Uterus (tissue), 4 donors: Measurements from ENCODE around the gene DDX21. TPM values are rescaled to one million over a fixed set of nuclear protein-coding genes. Genes with fewer than 3 reads are reported as not detected.
A peak's percentile ranks its signal among the peaks of the same experiment; 100 is the strongest.
"Not testable (repeated sequence)": the region's sequence is repeated elsewhere in the genome, so short reads cannot be mapped to it uniquely, and the experiment has no call there.

Source experiments
- DNase-seq, 2 donors: peaks; one replicate each; pipeline ENCODE4 v3.0.0-alpha.2; 2019 to 2020
- H3K27ac ChIP-seq, 2 donors: fragments of 200-600 bp; sonication (generic); 1 replicate in 1 of 2; 2 replicates in 1 of 2; pipeline ENCODE4 v1.5.1; 2016 to 2018
- H3K27me3 ChIP-seq, 2 donors: fragments of 200-600 bp; sonication (generic); one replicate each; pipeline ENCODE4 v1.5.1; 2018 to 2019; ENCODE audit warnings: control low read depth in 1 of 2
- H3K36me3 ChIP-seq, 2 donors: fragments of 200-600 bp; sonication (generic); one replicate each; pipeline ENCODE4 v1.5.1; 2019; ENCODE audit warnings: control low read depth in 1 of 2
- H3K4me1 ChIP-seq, 2 donors: fragments of 200-600 bp; sonication (generic); one replicate each; pipeline ENCODE4 v1.5.1; 2018 to 2019; ENCODE audit warnings: control low read depth in 1 of 2
- H3K4me3 ChIP-seq, 2 donors: fragments of 200-600 bp; sonication (generic); 1 replicate in 1 of 2; 2 replicates in 1 of 2; pipeline ENCODE4 v1.5.1; 2018 to 2019; ENCODE audit warnings: mild to moderate bottlenecking in 1 of 2
- H3K9me3 ChIP-seq, 2 donors: fragments of 200-600 bp; sonication (generic); one replicate each; pipeline ENCODE4 v1.5.1; 2019; ENCODE audit warnings: control low read depth in 1 of 2
- POLR2A ChIP-seq, 2 donors: fragments of 450-650 bp; IDR thresholded peaks; one replicate each; pipeline ENCODE4 v1.6.1; 2016; ENCODE audit warnings: antibody characterized with exemption in 2 of 2, mild to moderate bottlenecking in 1 of 2, moderate library complexity in 1 of 2
- intact Hi-C: fragments of 100-400 bp; cut with DNase I; formaldehyde crosslinking; loops from one replicate; pipeline ENCODE4 v1.15.1; 2023; ENCODE audit warnings: low total_unique reads
- total RNA-seq, 4 donors: library from RNA; depleted of rRNA in 3 of 4; stranded (reverse); fragments of >200 nt in 3 of 4; gene quantifications; one replicate each; pipeline versions ENCODE4 v1.1.0 to v1.2.4, GENCODE V29; 2014 to 2023
- TF ChIP-seq, protein P1 (sequence below), 4 experiments: fragments of 200-600 bp in 2 of 4; fragments of 450-650 bp in 2 of 4; sonication (generic) in 2 of 4; IDR thresholded peaks; one replicate each; pipeline ENCODE4 v1.5.1; 2016 to 2019; ENCODE audit warnings: antibody characterized with exemption in 4 of 4, mild to moderate bottlenecking in 2 of 4, moderate library complexity in 1 of 4
- donor health status: DM: yes; HTN: yes; CAD: no.

Gene DDX21
- 10 to 100 TPM; 24.1 to 52.6 (median 38.1) TPM for total RNA-seq

DNA sequence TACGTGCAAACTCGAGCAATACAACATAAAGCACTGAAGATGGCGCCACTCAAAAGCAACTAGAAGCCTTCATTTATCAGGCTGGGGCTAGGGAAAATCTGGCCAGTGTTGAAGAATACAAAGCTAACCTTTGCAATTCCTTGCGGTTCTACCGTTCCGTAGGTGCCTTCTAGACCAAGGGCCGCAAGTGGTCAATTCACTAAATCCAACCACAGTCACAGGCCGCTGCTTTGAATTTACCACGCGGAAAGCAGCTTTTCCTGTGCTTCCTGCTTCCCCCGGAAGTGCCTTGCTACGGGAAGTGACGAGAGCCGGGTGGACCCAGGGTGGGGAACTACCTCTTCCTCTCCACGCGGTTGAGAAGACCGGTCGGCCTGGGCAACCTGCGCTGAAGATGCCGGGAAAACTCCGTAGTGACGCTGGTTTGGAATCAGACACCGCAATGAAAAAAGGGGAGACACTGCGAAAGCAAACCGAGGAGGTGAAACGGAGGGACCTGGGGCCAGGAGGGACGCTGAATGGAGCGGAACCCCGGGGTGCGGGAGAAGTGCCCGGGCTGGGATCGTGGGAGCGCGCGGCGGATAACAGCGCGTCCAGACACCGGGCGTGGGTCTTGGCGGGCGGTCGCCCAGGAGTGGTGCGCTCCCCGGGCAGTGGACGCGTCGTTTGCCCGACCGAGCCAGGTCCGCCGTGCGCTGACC lies at the start of gene DDX21:
Gene DDX21, plus strand, starts transcription at position 339 of the 701 bp plus-strand sequence. Its CDS starts 56 bp downstream, at position 395.
- Histone ChIP-seq H3K27ac (peak within 1 kb of the TSS; percentile 71 to 79), H3K36me3 (no peaks in the 10 kb centered on the region), H3K4me1 (peaks cover 5 to 6% of the 10 kb centered on the region in 2 donors), H3K27me3 (no peaks in the 10 kb centered on the region), H3K9me3 (no peaks in the 10 kb centered on the region), H3K4me3 (peak within 1 kb of the TSS; percentile 58 to 99)
- TF ChIP-seq, protein P1, sequence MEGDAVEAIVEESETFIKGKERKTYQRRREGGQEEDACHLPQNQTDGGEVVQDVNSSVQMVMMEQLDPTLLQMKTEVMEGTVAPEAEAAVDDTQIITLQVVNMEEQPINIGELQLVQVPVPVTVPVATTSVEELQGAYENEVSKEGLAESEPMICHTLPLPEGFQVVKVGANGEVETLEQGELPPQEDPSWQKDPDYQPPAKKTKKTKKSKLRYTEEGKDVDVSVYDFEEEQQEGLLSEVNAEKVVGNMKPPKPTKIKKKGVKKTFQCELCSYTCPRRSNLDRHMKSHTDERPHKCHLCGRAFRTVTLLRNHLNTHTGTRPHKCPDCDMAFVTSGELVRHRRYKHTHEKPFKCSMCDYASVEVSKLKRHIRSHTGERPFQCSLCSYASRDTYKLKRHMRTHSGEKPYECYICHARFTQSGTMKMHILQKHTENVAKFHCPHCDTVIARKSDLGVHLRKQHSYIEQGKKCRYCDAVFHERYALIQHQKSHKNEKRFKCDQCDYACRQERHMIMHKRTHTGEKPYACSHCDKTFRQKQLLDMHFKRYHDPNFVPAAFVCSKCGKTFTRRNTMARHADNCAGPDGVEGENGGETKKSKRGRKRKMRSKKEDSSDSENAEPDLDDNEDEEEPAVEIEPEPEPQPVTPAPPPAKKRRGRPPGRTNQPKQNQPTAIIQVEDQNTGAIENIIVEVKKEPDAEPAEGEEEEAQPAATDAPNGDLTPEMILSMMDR (IDR thresholded peaks at IDR 0.05): peak; percentile 39 to 59 (median 44)
- peak in 1 of 2 donors; percentile 47 for TF ChIP-seq POLR2A (IDR thresholded peaks at IDR 0.05)
- peak; percentile 85 to 86 for DNase-seq
- intact Hi-C loops: no loop called here

DNA sequence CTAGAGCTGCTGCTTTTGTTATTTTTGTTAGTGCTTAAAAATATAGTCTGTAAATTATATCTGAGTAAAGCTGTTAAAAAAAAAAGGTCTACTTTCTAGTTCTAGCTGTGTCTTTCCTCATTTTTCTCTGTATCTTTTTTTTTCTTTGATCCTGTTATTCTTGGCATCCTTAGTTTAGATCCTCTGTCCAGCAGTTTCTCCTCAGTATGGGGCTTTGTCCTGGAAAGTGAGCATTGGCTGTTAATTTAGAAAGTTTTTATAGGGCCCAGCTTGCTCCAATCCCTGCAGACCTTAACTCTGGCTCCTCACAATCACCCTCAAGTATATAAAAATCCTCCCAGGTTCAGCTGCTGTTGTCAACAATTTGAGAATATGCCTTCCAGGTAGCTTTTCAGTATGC lies 31.4 kb upstream of the DDX21 start:
- no peak for TF ChIP-seq POLR2A (IDR thresholded peaks at IDR 0.05)
- TF ChIP-seq, protein P1 (IDR thresholded peaks at IDR 0.05): no peak
- no peak for DNase-seq
- Histone ChIP-seq H3K27ac (no peak overlapping the region), H3K9me3 (no peaks in the 10 kb centered on the region), H3K4me3 (no peak overlapping the region), H3K36me3 (no peaks in the 10 kb centered on the region), H3K4me1 (no peaks in the 10 kb centered on the region), H3K27me3 (no peaks in the 10 kb centered on the region)
- intact Hi-C loops: no loop called here

DNA sequence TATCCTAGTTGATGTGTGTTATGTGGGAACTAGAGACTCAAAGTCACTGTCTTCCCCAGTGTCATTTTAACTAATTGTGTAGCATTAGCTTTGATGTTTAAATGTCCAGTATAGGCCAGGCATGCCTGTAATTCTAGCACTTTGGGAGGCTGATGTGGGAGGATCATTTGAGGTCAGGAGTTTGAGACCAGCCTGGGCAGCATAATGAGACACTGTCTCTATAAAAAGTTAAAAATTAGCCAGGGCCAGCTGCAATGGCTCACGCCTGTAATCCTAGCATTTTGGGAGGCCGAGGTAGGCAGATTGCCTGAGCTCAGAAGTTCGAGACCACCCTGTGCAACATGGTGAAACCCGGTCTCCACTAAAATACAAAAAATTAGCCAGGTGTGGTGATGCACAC lies 30.5 kb upstream of the DDX21 start:
- Histone ChIP-seq H3K27ac (no peak overlapping the region), H3K27me3 (no peaks in the 10 kb centered on the region), H3K4me1 (no peaks in the 10 kb centered on the region), H3K4me3 (no peak overlapping the region), H3K9me3 (no peaks in the 10 kb centered on the region), H3K36me3 (no peaks in the 10 kb centered on the region)
- intact Hi-C loops: no loop called here
- no peak for DNase-seq
- TF ChIP-seq, protein P1 (IDR thresholded peaks at IDR 0.05): no peak
- TF ChIP-seq POLR2A (IDR thresholded peaks at IDR 0.05): no peak

DNA sequence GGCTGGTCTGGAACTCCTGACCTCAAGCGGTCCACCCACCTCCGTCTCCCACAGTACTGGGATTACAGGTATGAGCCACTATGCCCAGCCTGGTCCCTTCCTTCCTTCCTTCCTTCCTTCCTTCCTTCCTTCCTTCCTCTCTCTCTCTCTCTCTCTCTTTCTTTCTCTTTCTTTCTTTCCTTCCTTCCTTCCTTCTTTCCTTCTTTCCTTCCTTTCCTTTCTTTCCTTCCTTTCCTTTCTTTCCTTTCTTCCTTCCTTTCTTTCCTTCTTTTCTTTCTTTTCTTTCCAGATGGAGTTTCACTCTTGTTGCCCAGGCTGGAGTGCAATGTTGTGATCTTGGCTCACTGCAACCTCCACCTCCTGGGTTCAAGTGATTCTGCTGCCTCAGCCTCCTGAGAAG lies 26.8 kb upstream of the DDX21 start:
- DNase-seq, H3K27ac ChIP-seq, H3K9me3 ChIP-seq, H3K27me3 ChIP-seq, H3K36me3 ChIP-seq, H3K4me3 ChIP-seq, H3K4me1 ChIP-seq, intact Hi-C loops: not testable (repeated sequence)

DNA sequence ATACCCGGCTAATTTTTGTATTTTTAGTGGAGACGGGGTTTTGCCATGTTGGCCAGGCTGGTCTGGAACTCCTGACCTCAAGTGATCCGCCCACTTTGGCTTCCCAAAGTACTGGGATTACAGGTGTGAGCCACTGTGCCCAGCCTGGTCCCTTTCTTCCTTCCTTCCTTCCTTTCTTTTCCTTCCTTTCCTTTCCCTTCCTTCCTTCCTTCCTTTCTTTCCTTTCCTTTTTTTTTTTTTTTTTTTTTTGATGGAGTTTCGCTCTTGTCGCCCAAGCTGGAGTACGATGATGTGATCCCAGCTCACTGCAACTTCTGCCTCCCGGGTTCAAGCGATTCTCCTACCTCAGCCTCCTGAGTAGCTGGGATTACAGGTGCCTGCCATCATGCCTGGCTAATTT lies 26.1 kb upstream of the DDX21 start:
- intact Hi-C loops, H3K9me3 ChIP-seq, H3K4me1 ChIP-seq, H3K36me3 ChIP-seq, H3K27me3 ChIP-seq, H3K27ac ChIP-seq, DNase-seq, H3K4me3 ChIP-seq: not testable (repeated sequence)

DNA sequence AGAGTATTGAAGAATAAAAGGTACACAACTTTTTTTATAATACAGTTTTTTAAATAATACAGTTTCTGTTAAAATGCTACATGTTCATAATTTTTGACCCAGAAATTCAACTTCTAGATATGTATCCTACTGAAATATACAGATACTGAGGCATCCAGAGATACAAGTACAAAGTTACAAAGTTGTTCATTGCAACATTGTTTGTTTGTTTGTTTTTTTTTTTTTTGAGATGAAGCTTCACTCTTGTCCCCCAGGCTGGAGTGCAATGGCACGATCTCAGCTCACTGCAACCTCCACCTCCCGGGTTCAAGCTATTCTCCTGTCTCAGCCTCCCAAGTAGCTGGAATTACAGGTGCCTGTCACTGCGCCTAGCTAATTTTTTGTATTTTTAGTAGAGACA lies 23.1 kb upstream of the DDX21 start:
- H3K36me3 ChIP-seq, DNase-seq, intact Hi-C loops, H3K27me3 ChIP-seq, H3K4me1 ChIP-seq, H3K27ac ChIP-seq, H3K9me3 ChIP-seq, H3K4me3 ChIP-seq: not testable (repeated sequence)

DNA sequence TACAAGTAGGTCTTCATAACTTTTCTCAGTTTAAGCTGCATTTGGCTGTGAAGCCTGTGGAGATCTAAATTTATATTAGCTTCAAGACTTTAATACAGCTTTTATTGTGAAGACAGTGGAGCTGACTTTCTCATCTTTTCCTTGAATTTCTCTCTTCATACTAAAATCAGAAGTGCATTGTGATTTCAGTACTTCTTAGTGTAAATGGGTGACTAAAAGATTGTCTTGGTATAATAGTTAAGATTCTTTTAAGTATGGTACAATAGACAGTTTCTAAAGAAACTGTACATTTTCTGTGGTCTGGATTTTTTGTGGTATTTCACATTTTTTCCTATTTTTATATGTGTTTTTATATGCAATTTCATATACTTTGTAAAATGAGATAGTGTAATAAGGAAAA lies 21.0 kb upstream of the DDX21 start:
- intact Hi-C loops: no loop called here
- Histone ChIP-seq H3K36me3 (no peaks in the 10 kb centered on the region), H3K27me3 (no peaks in the 10 kb centered on the region), H3K9me3 (no peaks in the 10 kb centered on the region), H3K27ac (no peak overlapping the region), H3K4me3 (no peak overlapping the region), H3K4me1 (no peaks in the 10 kb centered on the region)
- TF ChIP-seq, protein P1 (IDR thresholded peaks at IDR 0.05): no peak
- no peak for TF ChIP-seq POLR2A (IDR thresholded peaks at IDR 0.05)
- DNase-seq: no peak
